Measurements from ENCODE around the gene ARAP1.

Gene ARAP1

GRCh38 chr11:72780296-72781062 is 28.3 kb upstream of the ARAP1 start:
- H2AFZ ChIP-seq (ENCODE audit: low read length), result no peak overlapping the region
- no peaks in the 10 kb centered on the region for H3K27me3 ChIP-seq (ENCODE audit: insufficient read depth, low read length, poor library complexity, severe bottlenecking)
- no peaks in the 10 kb centered on the region for H3K9me3 ChIP-seq (ENCODE audit: insufficient read depth, low read depth, low read length)
- no peaks in the 10 kb centered on the region for H3K36me3 ChIP-seq (ENCODE audit: insufficient read depth, low read length)
- peak overlapping the region; percentile 64 for H3K4me2 ChIP-seq (ENCODE audit: low read depth, low read length, poor library complexity, severe bottlenecking)
- H3K9ac ChIP-seq (ENCODE audit: low read depth, low read length, poor library complexity, severe bottlenecking), result no peak overlapping the region
- peak overlapping the region; percentile 63 for H3K4me3 ChIP-seq (ENCODE audit: low read length, poor library complexity, severe bottlenecking)
- no peaks in the 10 kb centered on the region for H4K20me1 ChIP-seq (ENCODE audit: insufficient read depth, low read length, poor library complexity, severe bottlenecking)
- TF ChIP-seq EZH2phosphoT487 (IDR thresholded peaks at IDR 0.05; ENCODE audit: borderline replicate concordance) (no peak), CTCF (conservative IDR thresholded peaks at IDR 0.05; ENCODE audit: low read length) (no peak)
- H3F3A ChIP-seq (ENCODE audit: low read depth), result no peaks in the 10 kb centered on the region
- no peaks in the 10 kb centered on the region for H3K79me2 ChIP-seq (ENCODE audit: insufficient read depth, low read length)
- H3K9me2 ChIP-seq (replicated peaks; ENCODE audit: low read depth, low read length), result no peaks in the 10 kb centered on the region
- peaks cover 32% of the 10 kb centered on the region for H3K4me1 ChIP-seq (ENCODE audit: insufficient read depth, low read length, poor library complexity, severe bottlenecking)

GRCh38 chr11:72779495-72780128 is 27.4 kb upstream of the ARAP1 start:
- Histone ChIP-seq H3K4me3 (ENCODE audit: low read length, poor library complexity, severe bottlenecking) (no peak overlapping the region), H3K4me2 (ENCODE audit: low read depth, low read length, poor library complexity, severe bottlenecking) (no peak overlapping the region), H3K4me1 (ENCODE audit: insufficient read depth, low read length, poor library complexity, severe bottlenecking) (peaks cover 32% of the 10 kb centered on the region), H3K27me3 (ENCODE audit: insufficient read depth, low read length, poor library complexity, severe bottlenecking) (no peaks in the 10 kb centered on the region), H3K9ac (ENCODE audit: low read depth, low read length, poor library complexity, severe bottlenecking) (no peak overlapping the region), H4K20me1 (ENCODE audit: insufficient read depth, low read length, poor library complexity, severe bottlenecking) (no peaks in the 10 kb centered on the region), H2AFZ (ENCODE audit: low read length) (no peak overlapping the region), H3K36me3 (ENCODE audit: insufficient read depth, low read length) (no peaks in the 10 kb centered on the region), H3F3A (ENCODE audit: low read depth) (no peaks in the 10 kb centered on the region), H3K9me3 (ENCODE audit: insufficient read depth, low read depth, low read length) (no peaks in the 10 kb centered on the region), H3K79me2 (ENCODE audit: insufficient read depth, low read length) (no peaks in the 10 kb centered on the region), H3K9me2 (replicated peaks; ENCODE audit: low read depth, low read length) (no peaks in the 10 kb centered on the region)
- no peak for TF ChIP-seq CTCF (conservative IDR thresholded peaks at IDR 0.05; ENCODE audit: low read length)
- TF ChIP-seq EZH2phosphoT487 (IDR thresholded peaks at IDR 0.05; ENCODE audit: borderline replicate concordance), result no peak

DNA sequence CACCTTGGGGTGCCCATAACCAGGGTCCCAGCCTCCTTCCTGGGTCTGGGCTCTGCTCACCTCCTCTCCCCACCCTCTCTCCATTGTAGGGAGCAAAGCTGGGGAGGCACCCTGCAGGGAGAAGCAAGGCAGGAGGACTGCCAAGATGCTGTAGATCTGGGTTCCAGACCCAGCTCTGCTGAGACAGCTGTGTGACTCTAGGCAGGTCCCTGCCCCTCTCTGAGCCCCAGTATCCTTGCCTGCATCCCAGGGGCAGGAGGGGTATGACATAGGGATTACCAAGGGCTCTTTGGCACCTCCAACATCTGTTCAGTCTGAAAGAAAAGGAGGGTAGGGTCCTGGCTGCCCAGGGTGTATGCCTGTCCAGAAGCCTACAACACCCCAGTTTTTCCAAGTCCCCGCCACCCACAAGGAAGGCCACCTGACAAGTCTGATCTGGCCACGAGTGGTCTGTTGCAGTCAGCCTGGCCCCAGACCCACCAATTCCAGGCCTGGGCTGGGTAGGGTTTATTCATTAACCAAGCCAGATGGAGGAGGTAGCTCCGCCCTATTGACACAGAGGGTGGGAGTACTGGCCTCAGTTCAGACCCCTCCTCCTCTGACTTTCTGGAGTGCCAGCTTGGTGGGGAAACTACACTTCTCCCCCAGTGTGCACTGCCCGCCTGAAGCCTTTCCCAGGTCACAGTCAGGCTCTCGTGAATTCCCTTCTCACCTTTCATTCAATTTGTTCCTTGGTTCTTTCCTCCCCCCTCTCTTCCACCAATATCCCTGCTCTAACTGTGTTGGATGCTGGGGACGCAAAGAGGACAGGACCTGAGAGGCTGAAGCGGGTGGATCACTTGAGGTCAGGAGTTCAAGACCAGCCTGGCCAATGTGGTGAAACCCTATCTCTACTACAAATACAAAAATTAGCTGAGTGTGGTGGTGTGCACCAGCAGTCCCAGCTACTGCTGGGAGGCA is 26.6 kb upstream of the ARAP1 start:
- no peaks in the 10 kb centered on the region for H3K36me3 ChIP-seq (ENCODE audit: insufficient read depth, low read length)
- no peaks in the 10 kb centered on the region for H3K9me2 ChIP-seq (replicated peaks; ENCODE audit: low read depth, low read length)
- H3F3A ChIP-seq (ENCODE audit: low read depth), result no peaks in the 10 kb centered on the region
- H3K27me3 ChIP-seq (ENCODE audit: insufficient read depth, low read length, poor library complexity, severe bottlenecking), result no peaks in the 10 kb centered on the region
- H3K4me1 ChIP-seq (ENCODE audit: insufficient read depth, low read length, poor library complexity, severe bottlenecking), result peaks cover 32% of the 10 kb centered on the region
- H3K4me3 ChIP-seq (ENCODE audit: low read length, poor library complexity, severe bottlenecking), result no peak overlapping the region
- H3K79me2 ChIP-seq (ENCODE audit: insufficient read depth, low read length), result no peaks in the 10 kb centered on the region
- H3K4me2 ChIP-seq (ENCODE audit: low read depth, low read length, poor library complexity, severe bottlenecking), result no peak overlapping the region
- H3K9me3 ChIP-seq (ENCODE audit: insufficient read depth, low read depth, low read length), result no peaks in the 10 kb centered on the region
- no peak overlapping the region for H2AFZ ChIP-seq (ENCODE audit: low read length)
- no peaks in the 10 kb centered on the region for H4K20me1 ChIP-seq (ENCODE audit: insufficient read depth, low read length, poor library complexity, severe bottlenecking)
- TF ChIP-seq EZH2phosphoT487 (IDR thresholded peaks at IDR 0.05; ENCODE audit: borderline replicate concordance) (no peak), CTCF (conservative IDR thresholded peaks at IDR 0.05; ENCODE audit: low read length) (no peak)
- no peak overlapping the region for H3K9ac ChIP-seq (ENCODE audit: low read depth, low read length, poor library complexity, severe bottlenecking)

Measured in Loucy (cell line).